ENCODE results near the gene ATXN2. TPM values are rescaled to one million over a fixed set of nuclear protein-coding genes. Genes with fewer than 3 reads are reported as not detected.
"Not testable (repeated sequence)": the region's sequence is repeated elsewhere in the genome, so short reads cannot be mapped to it uniquely, and the experiment has no call there.

Gene ATXN2
- total RNA-seq, 1 donor from 2014 or later = 42.8 TPM

DNA sequence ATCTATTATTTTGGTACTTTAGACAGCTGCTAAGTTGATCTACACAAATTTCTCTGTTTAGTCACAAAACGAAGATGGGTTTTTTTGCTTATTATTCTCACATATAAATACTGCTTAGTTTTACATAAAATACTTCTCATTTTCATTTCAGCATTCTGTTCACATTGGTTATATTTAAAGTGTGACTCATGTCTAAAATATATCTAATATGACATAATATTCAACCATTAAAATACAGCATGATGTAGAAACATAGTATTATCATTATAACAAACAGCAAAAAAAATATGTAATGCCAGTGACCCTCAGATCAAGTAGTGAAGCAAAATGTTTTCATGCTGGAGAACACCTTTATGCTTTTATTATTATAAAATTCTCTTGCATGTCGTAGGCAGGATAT, 129.7 kb downstream of the ATXN2 start:
- H3K27me3 ChIP-seq (ENCODE audit: control insufficient read depth in 3 of 3, insufficient read depth in 3 of 3, low read length in 3 of 3) = no peaks in the 10 kb centered on the region
- no peak overlapping the region for H3K4me3 ChIP-seq (ENCODE audit: low read length in 3 of 3)
- H3K9ac ChIP-seq (ENCODE audit: low read depth in 1 of 3, low read length in 3 of 3) = no peak overlapping the region
- H3K27ac ChIP-seq (ENCODE audit: low read depth, low read length) = no peak overlapping the region
- H3K9me3 ChIP-seq (ENCODE audit: control insufficient read depth in 3 of 3, low read length in 3 of 3) = no peaks in the 10 kb centered on the region
- peaks cover 12 to 21% (median 18%) of the 10 kb centered on the region in 3 donors for H3K36me3 ChIP-seq (ENCODE audit: control insufficient read depth in 3 of 3, insufficient read depth in 3 of 3, low read length in 3 of 3)
- H3K4me1 ChIP-seq (ENCODE audit: control insufficient read depth in 3 of 3, insufficient read depth in 3 of 3, low read length in 3 of 3) = peaks cover 0 to 2% (median 0%) of the 10 kb centered on the region in 3 donors

DNA sequence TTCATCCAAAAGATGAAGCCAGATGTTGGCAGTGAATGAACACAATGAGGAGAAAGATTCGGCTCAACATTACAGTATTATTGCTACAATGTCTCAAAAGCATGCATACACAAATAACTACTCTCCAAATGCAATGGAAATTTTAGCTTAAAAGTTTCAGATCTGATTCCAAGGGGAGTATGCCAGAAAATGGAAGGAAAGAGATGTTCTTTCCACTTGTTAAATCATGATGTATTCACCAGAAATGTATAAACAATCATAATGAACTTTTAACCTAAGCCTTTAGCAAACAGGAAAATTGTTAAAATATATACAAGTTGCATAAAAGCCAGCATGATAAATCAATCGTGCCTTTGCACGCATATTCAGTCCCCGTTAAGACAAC, 131.3 kb downstream of the ATXN2 start:
- no peak overlapping the region for H3K4me3 ChIP-seq (ENCODE audit: low read length in 3 of 3)
- peaks cover 14 to 18% (median 14%) of the 10 kb centered on the region in 3 donors for H3K36me3 ChIP-seq (ENCODE audit: control insufficient read depth in 3 of 3, insufficient read depth in 3 of 3, low read length in 3 of 3)
- no peaks in the 10 kb centered on the region for H3K9me3 ChIP-seq (ENCODE audit: control insufficient read depth in 3 of 3, low read length in 3 of 3)
- H3K9ac ChIP-seq (ENCODE audit: low read depth in 1 of 3, low read length in 3 of 3) = no peak overlapping the region
- H3K27ac ChIP-seq (ENCODE audit: low read depth, low read length) = no peak overlapping the region
- H3K27me3 ChIP-seq (ENCODE audit: control insufficient read depth in 3 of 3, insufficient read depth in 3 of 3, low read length in 3 of 3) = no peaks in the 10 kb centered on the region
- H3K4me1 ChIP-seq (ENCODE audit: control insufficient read depth in 3 of 3, insufficient read depth in 3 of 3, low read length in 3 of 3) = peaks cover 0 to 2% (median 0%) of the 10 kb centered on the region in 3 donors

DNA sequence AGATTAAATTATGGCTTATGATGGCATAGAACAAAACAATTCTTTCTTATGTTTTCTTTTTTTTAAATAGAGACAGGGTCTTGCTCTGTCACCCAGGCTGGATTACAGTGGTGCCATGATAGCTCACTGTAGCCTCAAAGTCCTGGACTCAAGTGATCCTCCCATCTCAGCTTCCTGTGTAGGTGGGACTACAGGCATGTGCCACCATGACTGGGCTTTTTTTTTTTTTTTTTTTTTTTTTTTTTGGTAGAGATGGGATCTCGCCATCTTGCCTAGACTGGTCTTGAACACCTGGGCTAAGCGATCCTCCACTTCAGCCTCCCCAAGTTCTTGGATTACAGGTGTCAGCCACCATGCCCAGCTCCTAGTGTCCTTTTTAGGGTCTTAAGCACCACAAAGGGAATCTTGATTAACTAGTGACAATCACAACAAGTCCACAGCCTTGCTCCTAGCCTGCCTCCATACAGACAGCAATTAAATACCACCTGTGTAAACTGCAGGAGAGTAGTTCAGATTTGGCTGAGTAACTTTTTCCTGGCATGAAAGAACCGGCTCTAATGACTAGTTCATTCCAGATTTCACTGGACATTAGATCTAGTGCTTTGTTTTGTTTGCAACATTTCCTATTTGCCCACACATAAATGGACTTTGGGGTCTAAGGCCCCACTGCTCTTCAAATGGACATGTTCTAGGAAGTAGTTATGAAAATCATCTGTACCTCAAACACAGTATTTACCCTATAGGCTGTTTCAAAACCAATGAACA, 131.8 kb downstream of the ATXN2 start:
- Histone ChIP-seq H3K9ac (ENCODE audit: low read depth in 1 of 3, low read length in 3 of 3) (no peak overlapping the region), H3K4me1 (ENCODE audit: control insufficient read depth in 3 of 3, insufficient read depth in 3 of 3, low read length in 3 of 3) (peaks cover 0 to 2% (median 0%) of the 10 kb centered on the region in 3 donors), H3K36me3 (ENCODE audit: control insufficient read depth in 3 of 3, insufficient read depth in 3 of 3, low read length in 3 of 3) (peaks cover 14 to 18% (median 14%) of the 10 kb centered on the region in 3 donors), H3K4me3 (ENCODE audit: low read length in 3 of 3) (no peak overlapping the region), H3K27ac (ENCODE audit: low read depth, low read length) (no peak overlapping the region), H3K27me3 (ENCODE audit: control insufficient read depth in 3 of 3, insufficient read depth in 3 of 3, low read length in 3 of 3) (no peaks in the 10 kb centered on the region), H3K9me3 (ENCODE audit: control insufficient read depth in 3 of 3, low read length in 3 of 3) (no peaks in the 10 kb centered on the region)

DNA sequence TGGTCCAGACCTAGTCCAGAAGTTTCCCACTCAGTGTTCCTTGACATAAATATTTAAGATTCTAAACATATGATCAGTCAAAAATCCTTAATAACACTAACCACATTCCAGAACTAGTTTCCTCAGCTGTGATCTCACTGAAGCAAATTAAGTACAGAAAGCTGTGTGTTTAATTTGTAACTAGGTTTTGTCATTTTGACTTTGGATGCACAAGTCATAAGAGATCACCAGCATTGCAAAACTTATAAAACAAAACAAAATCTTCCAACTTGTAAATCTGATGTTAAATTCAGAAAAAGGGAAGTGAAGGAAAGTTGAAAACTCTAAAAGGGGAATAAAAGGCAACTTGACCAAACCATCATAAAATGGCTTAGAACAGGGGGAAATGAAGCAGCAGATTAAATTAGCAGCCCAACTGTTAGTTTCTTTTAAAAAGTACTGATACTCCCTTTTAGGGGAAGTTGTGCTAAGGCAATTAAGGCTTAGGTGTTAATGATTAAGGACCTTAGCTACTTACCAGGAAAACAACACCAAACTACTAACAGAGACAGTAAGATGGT, 136.8 kb downstream of the ATXN2 start:
- Histone ChIP-seq H3K27me3 (ENCODE audit: control insufficient read depth in 3 of 3, insufficient read depth in 3 of 3, low read length in 3 of 3) (no peaks in the 10 kb centered on the region), H3K4me3 (ENCODE audit: low read length in 3 of 3) (no peak overlapping the region), H3K4me1 (ENCODE audit: control insufficient read depth in 3 of 3, insufficient read depth in 3 of 3, low read length in 3 of 3) (peaks cover 4 to 6% (median 4%) of the 10 kb centered on the region in 3 donors), H3K36me3 (ENCODE audit: control insufficient read depth in 3 of 3, insufficient read depth in 3 of 3, low read length in 3 of 3) (peaks cover 0 to 10% (median 5%) of the 10 kb centered on the region in 3 donors), H3K9ac (ENCODE audit: low read depth in 1 of 3, low read length in 3 of 3) (no peak overlapping the region), H3K27ac (ENCODE audit: low read depth, low read length) (no peak overlapping the region), H3K9me3 (ENCODE audit: control insufficient read depth in 3 of 3, low read length in 3 of 3) (no peaks in the 10 kb centered on the region)

GRCh38 chr12:111460111-111460510, 139.0 kb downstream of the ATXN2 start:
- H3K9me3 ChIP-seq (ENCODE audit: control insufficient read depth in 3 of 3, low read length in 3 of 3); H3K27me3 ChIP-seq (ENCODE audit: control insufficient read depth in 3 of 3, insufficient read depth in 3 of 3, low read length in 3 of 3); H3K27ac ChIP-seq (ENCODE audit: low read depth, low read length); H3K9ac ChIP-seq (ENCODE audit: low read depth in 1 of 3, low read length in 3 of 3); H3K4me1 ChIP-seq (ENCODE audit: control insufficient read depth in 3 of 3, insufficient read depth in 3 of 3, low read length in 3 of 3); H3K4me3 ChIP-seq (ENCODE audit: low read length in 3 of 3): not testable (repeated sequence)
- peaks cover 17 to 27% (median 17%) of the 10 kb centered on the region in 3 donors for H3K36me3 ChIP-seq (ENCODE audit: control insufficient read depth in 3 of 3, insufficient read depth in 3 of 3, low read length in 3 of 3)

GRCh38 chr12:111458546-111459172, 140.5 kb downstream of the ATXN2 start:
- peaks cover 30 to 42% (median 31%) of the 10 kb centered on the region in 3 donors for H3K36me3 ChIP-seq (ENCODE audit: control insufficient read depth in 3 of 3, insufficient read depth in 3 of 3, low read length in 3 of 3)

GRCh38 chr12:111457577-111457976, 141.5 kb downstream of the ATXN2 start:
- Histone ChIP-seq H3K4me3 (ENCODE audit: low read length in 3 of 3) (no peak overlapping the region), H3K27me3 (ENCODE audit: control insufficient read depth in 3 of 3, insufficient read depth in 3 of 3, low read length in 3 of 3) (no peaks in the 10 kb centered on the region), H3K27ac (ENCODE audit: low read depth, low read length) (no peak overlapping the region), H3K9ac (ENCODE audit: low read depth in 1 of 3, low read length in 3 of 3) (no peak overlapping the region), H3K4me1 (ENCODE audit: control insufficient read depth in 3 of 3, insufficient read depth in 3 of 3, low read length in 3 of 3) (peaks cover 4 to 6% (median 6%) of the 10 kb centered on the region in 3 donors), H3K36me3 (ENCODE audit: control insufficient read depth in 3 of 3, insufficient read depth in 3 of 3, low read length in 3 of 3) (peaks cover 35 to 48% (median 38%) of the 10 kb centered on the region in 3 donors), H3K9me3 (ENCODE audit: control insufficient read depth in 3 of 3, low read length in 3 of 3) (no peaks in the 10 kb centered on the region)

More at GRCh38 chr12:111458546-111459172, 140.5 kb downstream of the ATXN2 start:
- Histone ChIP-seq H3K9me3 (ENCODE audit: control insufficient read depth in 3 of 3, low read length in 3 of 3) (no peaks in the 10 kb centered on the region), H3K9ac (ENCODE audit: low read depth in 1 of 3, low read length in 3 of 3) (no peak overlapping the region), H3K27me3 (ENCODE audit: control insufficient read depth in 3 of 3, insufficient read depth in 3 of 3, low read length in 3 of 3) (no peaks in the 10 kb centered on the region), H3K27ac (ENCODE audit: low read depth, low read length) (no peak overlapping the region), H3K4me3 (ENCODE audit: low read length in 3 of 3) (no peak overlapping the region), H3K4me1 (ENCODE audit: control insufficient read depth in 3 of 3, insufficient read depth in 3 of 3, low read length in 3 of 3) (peaks cover 4 to 6% (median 6%) of the 10 kb centered on the region in 3 donors)

- no peaks in the 10 kb centered on the region for H3K27me3 ChIP-seq (ENCODE audit: control insufficient read depth in 3 of 3, insufficient read depth in 3 of 3, low read length in 3 of 3)
- peaks cover 35 to 48% (median 38%) of the 10 kb centered on the region in 3 donors for H3K36me3 ChIP-seq (ENCODE audit: control insufficient read depth in 3 of 3, insufficient read depth in 3 of 3, low read length in 3 of 3)
- peaks cover 4 to 6% (median 6%) of the 10 kb centered on the region in 3 donors for H3K4me1 ChIP-seq (ENCODE audit: control insufficient read depth in 3 of 3, insufficient read depth in 3 of 3, low read length in 3 of 3)
- H3K4me3 ChIP-seq (ENCODE audit: low read length in 3 of 3) = no peak overlapping the region
- H3K27ac ChIP-seq (ENCODE audit: low read depth, low read length) = no peak overlapping the region
- no peak overlapping the region for H3K9ac ChIP-seq (ENCODE audit: low read depth in 1 of 3, low read length in 3 of 3)
- no peaks in the 10 kb centered on the region for H3K9me3 ChIP-seq (ENCODE audit: control insufficient read depth in 3 of 3, low read length in 3 of 3)
Measured at GRCh38 chr12:111457071-111457470, 142.0 kb downstream of the ATXN2 start.

DNA sequence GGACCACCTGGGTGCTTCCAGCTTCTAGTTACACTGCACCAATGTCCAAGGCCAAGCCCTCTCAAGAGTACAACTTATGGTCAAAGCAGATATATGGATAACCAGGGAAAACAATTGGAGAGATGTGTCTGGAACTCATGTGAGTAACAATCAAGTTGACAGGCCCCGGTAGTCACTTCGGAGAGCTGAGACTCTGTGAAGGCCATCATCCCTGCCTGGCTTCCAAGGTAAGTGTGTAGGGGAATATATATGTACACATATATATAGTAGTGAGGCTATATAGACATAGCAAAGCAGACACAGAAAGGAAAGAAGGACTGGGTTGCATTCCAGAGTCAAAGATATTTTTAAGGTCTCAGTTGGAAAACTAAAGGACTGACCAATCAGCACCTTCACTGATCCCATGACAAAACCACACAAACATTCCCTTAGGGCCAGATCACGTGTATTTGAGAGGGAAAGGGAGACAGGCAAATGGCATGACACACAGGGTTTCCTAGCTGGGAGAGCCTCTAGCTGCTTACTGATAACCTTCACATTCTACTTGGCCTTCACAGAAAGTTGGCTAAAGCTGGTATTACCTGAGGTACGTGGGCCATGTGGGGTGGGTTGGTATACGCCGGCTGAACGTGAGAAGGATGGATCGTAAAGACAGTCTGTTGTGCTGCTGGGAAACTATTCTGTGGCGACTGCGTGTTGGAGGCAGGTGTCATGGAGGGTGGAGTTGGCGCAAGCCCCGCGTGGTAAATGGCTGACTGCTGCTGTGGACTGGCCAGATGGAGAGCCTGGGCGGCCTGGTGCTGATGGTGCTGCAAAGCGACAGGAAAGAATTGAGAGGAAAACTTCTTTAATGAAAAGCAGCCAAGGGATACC, 143.4 kb downstream of the ATXN2 start:
- Histone ChIP-seq H3K9me3 (ENCODE audit: control insufficient read depth in 3 of 3, low read length in 3 of 3) (no peaks in the 10 kb centered on the region), H3K36me3 (ENCODE audit: control insufficient read depth in 3 of 3, insufficient read depth in 3 of 3, low read length in 3 of 3) (peaks cover 36 to 53% (median 38%) of the 10 kb centered on the region in 3 donors), H3K27me3 (ENCODE audit: control insufficient read depth in 3 of 3, insufficient read depth in 3 of 3, low read length in 3 of 3) (no peaks in the 10 kb centered on the region), H3K27ac (ENCODE audit: low read depth, low read length) (no peak overlapping the region), H3K9ac (ENCODE audit: low read depth in 1 of 3, low read length in 3 of 3) (no peak overlapping the region), H3K4me1 (ENCODE audit: control insufficient read depth in 3 of 3, insufficient read depth in 3 of 3, low read length in 3 of 3) (peaks cover 9 to 14% (median 12%) of the 10 kb centered on the region in 3 donors), H3K4me3 (ENCODE audit: low read length in 3 of 3) (no peak overlapping the region)
